H1 (cell line): ENCODE data around the gene SIGLEC10. TPM values are rescaled to one million over a fixed set of nuclear protein-coding genes. Genes with fewer than 3 reads are reported as not detected.

Source experiments
- CBX8 ChIP-seq: fragments of 300-800, 300-1000 bp; sonication (generic); IDR thresholded peaks from 2 replicates; pipeline ENCODE4 v1.7.1; 2016; ENCODE audit warnings: low read depth, low read length, borderline replicate concordance
- CHD7 ChIP-seq: fragments of 300-600 bp; sonication (generic); IDR thresholded peaks from 2 replicates; pipeline ENCODE4 v1.7.1; 2012; ENCODE audit warnings: low read length, moderate library complexity, mild to moderate bottlenecking, inconsistent platforms; ENCODE audit not compliant: insufficient replicate concordance
- EZH2 ChIP-seq: fragments of 200-600 bp; sonication (generic); IDR thresholded peaks from 2 replicates; pipeline ENCODE4 v1.7.1; 2012; ENCODE audit warnings: low read depth, mild to moderate bottlenecking, moderate library complexity, low read length, inconsistent platforms; ENCODE audit not compliant: severe bottlenecking
- JUN ChIP-seq: IDR thresholded peaks from 2 replicates; pipeline ENCODE4 v1.6.1; 2011; ENCODE audit warnings: low read depth, mild to moderate bottlenecking, improper control_type of control experiment, low read length
- KDM4A ChIP-seq: IDR thresholded peaks from one replicate; pipeline ENCODE4 v1.7.1; 2012; ENCODE audit warnings: low read depth, mild to moderate bottlenecking, moderate library complexity, low read length, inconsistent platforms; ENCODE audit not compliant: severe bottlenecking
- KDM5A ChIP-seq: fragments of 200-600 bp; IDR thresholded peaks from 2 replicates; pipeline ENCODE4 v1.7.1; 2012; ENCODE audit warnings: mild to moderate bottlenecking, low read length, inconsistent platforms, mixed read lengths
- NRF1 ChIP-seq: IDR thresholded peaks from 2 replicates; pipeline ENCODE4 v1.6.1; 2011; ENCODE audit warnings: mild to moderate bottlenecking, low read depth, low read length, improper control_type of control experiment
- RAD21 ChIP-seq, 2 experiments: IDR thresholded peaks in 1 of 2; conservative IDR thresholded peaks in 1 of 2; 2 replicates each; pipeline ENCODE4 v1.6.1; 2011; ENCODE audit warnings: low read depth in 2 of 2, low read length in 2 of 2, improper control_type of control experiment in 1 of 2, inconsistent platforms in 1 of 2, mild to moderate bottlenecking in 1 of 2, moderate library complexity in 1 of 2
- SIX5 ChIP-seq: IDR thresholded peaks from 2 replicates; pipeline ENCODE4 v1.6.1; 2011; ENCODE audit warnings: mild to moderate bottlenecking, low read depth, low read length
- TBP ChIP-seq: IDR thresholded peaks from 2 replicates; pipeline ENCODE4 v1.6.1; 2011; ENCODE audit warnings: low read depth, low read length, improper control_type of control experiment
- TEAD4 ChIP-seq: IDR thresholded peaks from 2 replicates; pipeline ENCODE4 v1.6.1; 2012; ENCODE audit warnings: low read depth, low read length, inconsistent platforms, mixed read lengths
- polyA plus RNA-seq, 7 experiments: library from polyadenylated mRNA; depleted of rRNA in 3 of 7; stranded (reverse) in 5 of 7; unstranded in 2 of 7; fragments of >200 nt in 5 of 7; fragments of 200-250 nt in 2 of 7; gene quantifications; 1 replicate in 5 of 7; 2 replicates in 1 of 7; 4 replicates in 1 of 7; pipeline versions ENCODE4 v1.2.1 to v1.2.3, GENCODE V29; 2011 to 2013; ENCODE audit warnings: missing spikeins in 2 of 7, mixed read lengths in 2 of 7
- total RNA-seq: library from RNA; stranded (reverse); fragmentation: NEBNext Ultra II Directional; extraction: Animal tissue kit (Norgen Biotek cat#: 25700); gene quantifications from 2 replicates; pipeline ENCODE4 v1.2.1, GENCODE V29; 2021

Gene SIGLEC10
- total and polyA plus RNA-seq, 2 of the 8 experiments (the other 6 are each of a cell fraction or from before 2014, with no cell fraction given), result 0.06 TPM; not detected in 1

GRCh38 chr19:51440846-51441409 is 23.5 kb upstream of the SIGLEC10 start (continued):
- TF ChIP-seq CHD7, result no peak
- TF ChIP-seq KDM5A, result no peak
- TF ChIP-seq KDM4A, result no peak
- TF ChIP-seq SIX5, result no peak
- TF ChIP-seq JUN, result no peak
- TF ChIP-seq NRF1, result no peak
- TF ChIP-seq TEAD4, result no peak
- TF ChIP-seq RAD21 (IDR thresholded peaks at IDR 0.05 in 1 of 2, conservative IDR thresholded peaks at IDR 0.05 in 1 of 2; ENCODE audit: low read depth in 2 of 2, low read length in 2 of 2), result no peak
- no peak for TF ChIP-seq TBP
- no peak for TF ChIP-seq CBX8
- TF ChIP-seq EZH2, result no peak
